Measurements from ENCODE around the gene FKBP15.
"Not testable (repeated sequence)": the region's sequence is repeated elsewhere in the genome, so short reads cannot be mapped to it uniquely, and the experiment has no call there.

The FKBP15 gene

DNA sequence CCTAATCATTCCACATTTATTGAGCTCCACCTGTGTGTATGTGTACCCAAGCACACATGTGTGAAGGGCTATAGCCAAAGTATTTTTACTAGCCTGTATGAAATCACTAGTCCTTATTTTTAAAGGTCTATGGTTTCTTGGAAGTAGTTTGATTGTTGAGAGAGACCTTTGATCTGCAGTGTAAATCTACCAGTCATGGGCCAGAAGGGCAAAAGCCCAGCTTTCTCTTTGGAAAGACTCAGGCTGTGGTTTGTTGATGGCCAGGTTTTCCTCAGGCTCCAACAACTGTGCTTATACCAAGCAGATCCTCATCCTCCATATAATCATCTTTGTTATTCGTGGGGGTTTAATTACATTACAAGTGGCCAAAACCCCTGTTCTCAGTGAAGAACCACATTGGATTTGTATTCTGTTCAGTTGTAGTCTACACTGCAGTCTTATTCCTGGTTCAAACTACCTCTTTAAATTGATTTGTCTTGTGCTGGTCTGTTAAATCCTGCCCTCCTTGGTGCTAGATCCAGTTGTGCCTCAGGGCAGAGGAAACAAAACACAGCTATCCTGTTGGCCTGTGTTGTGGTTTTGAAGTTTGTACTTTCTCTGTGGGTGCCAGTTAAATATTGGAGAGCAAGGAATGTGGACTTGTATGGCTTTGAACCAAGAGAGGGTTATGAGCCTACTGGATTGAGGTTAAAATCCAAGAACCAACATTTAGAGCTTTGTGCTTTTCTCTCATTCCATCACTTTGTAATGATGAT is 41.0 kb upstream of the FKBP15 start:
- no peak for DNase-seq (ENCODE audit: low read depth)
- H3K4me3 ChIP-seq (ENCODE audit: low read depth, low read length), result no peak overlapping the region
- TF ChIP-seq, protein P1, sequence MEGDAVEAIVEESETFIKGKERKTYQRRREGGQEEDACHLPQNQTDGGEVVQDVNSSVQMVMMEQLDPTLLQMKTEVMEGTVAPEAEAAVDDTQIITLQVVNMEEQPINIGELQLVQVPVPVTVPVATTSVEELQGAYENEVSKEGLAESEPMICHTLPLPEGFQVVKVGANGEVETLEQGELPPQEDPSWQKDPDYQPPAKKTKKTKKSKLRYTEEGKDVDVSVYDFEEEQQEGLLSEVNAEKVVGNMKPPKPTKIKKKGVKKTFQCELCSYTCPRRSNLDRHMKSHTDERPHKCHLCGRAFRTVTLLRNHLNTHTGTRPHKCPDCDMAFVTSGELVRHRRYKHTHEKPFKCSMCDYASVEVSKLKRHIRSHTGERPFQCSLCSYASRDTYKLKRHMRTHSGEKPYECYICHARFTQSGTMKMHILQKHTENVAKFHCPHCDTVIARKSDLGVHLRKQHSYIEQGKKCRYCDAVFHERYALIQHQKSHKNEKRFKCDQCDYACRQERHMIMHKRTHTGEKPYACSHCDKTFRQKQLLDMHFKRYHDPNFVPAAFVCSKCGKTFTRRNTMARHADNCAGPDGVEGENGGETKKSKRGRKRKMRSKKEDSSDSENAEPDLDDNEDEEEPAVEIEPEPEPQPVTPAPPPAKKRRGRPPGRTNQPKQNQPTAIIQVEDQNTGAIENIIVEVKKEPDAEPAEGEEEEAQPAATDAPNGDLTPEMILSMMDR (conservative IDR thresholded peaks at IDR 0.05; ENCODE audit: low read depth, low read length), result no peak

DNA sequence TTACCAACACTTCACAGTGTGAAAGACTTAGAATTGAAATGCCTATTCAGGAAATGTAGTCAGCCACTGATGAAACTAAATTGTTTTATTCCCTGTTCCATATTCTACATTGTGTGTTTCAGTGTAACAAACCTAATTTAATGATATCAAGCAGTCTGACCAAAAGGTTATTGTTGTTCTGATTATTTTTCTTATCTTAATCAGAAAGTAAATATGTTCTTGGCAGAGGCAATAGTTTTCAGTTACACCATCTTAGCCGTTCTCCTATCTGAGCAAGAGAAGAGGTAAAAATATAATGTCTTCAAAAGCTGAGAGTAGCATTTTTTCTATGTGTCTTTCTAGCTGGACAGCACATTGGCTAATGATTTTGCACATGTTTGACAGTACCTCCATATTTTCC is 37.2 kb upstream of the FKBP15 start:
- no peak for DNase-seq (ENCODE audit: low read depth)
- TF ChIP-seq, protein P1 (conservative IDR thresholded peaks at IDR 0.05; ENCODE audit: low read depth, low read length), result no peak
- H3K4me3 ChIP-seq (ENCODE audit: low read depth, low read length), result no peak overlapping the region

DNA sequence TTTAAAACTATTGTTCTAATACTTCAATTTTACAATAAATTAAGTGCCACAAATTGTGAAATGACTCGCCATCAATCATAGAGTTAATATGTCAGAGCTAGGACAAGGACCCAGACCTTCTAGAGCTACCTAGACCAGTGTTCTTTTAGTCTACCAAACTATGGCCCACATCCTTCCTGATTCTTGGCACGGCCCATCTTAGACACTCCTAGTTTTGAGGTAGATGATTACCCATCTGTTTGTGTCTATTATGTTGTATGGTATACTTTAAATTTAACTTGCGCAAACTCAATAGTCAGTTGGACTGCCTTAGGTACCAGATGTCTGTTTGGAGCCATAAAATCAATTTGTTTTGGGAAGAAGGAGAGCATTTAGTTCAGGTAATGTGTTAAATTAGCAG is 36.8 kb upstream of the FKBP15 start:
- TF ChIP-seq, protein P1 (conservative IDR thresholded peaks at IDR 0.05; ENCODE audit: low read depth, low read length), result no peak
- no peak overlapping the region for H3K4me3 ChIP-seq (ENCODE audit: low read depth, low read length)
- DNase-seq (ENCODE audit: low read depth), result no peak

DNA sequence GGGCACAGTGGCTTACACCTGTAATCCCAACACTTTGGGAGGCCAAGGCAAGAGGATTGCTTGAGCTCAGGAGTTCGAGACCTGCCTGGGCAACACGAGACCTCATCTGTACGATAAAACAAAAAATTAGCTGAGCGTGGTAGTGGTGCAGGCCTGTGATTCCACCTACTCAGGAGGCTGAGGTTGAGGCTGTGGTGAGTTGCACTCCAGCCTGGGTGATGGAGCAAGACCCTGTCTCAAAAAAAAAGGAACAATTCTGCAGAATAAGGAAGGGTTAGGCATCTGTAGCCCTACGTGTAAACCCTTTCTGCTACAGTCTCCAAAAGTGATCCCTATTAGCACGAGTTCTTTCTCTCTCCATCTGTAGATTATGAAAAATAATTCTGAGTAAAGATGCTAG is 34.4 kb upstream of the FKBP15 start:
- DNase-seq (ENCODE audit: low read depth), result no peak
- TF ChIP-seq, protein P1 (conservative IDR thresholded peaks at IDR 0.05; ENCODE audit: low read depth, low read length), result no peak
- H3K4me3 ChIP-seq (ENCODE audit: low read depth, low read length), result no peak overlapping the region

DNA sequence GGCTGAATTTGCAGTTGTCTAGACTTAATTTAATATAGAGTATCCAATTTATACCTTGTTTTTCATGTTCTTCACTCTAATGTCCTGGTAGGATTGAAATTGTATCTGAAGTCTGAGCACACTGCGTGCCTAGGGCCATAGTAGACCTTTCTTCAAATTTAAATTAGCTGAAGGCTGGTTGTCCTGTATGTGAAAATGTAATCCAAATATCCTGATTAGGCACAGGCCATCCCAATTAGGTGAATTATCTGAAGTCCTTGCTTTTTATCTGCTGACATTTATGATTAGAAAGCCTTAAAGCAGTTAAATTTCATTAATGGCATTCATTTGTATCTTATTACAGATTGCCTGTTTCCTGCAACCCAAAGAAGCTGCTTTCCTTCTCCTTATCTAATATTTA is 33.9 kb upstream of the FKBP15 start:
- no peak for DNase-seq (ENCODE audit: low read depth)
- TF ChIP-seq, protein P1 (conservative IDR thresholded peaks at IDR 0.05; ENCODE audit: low read depth, low read length), result no peak
- H3K4me3 ChIP-seq (ENCODE audit: low read depth, low read length), result no peak overlapping the region

DNA sequence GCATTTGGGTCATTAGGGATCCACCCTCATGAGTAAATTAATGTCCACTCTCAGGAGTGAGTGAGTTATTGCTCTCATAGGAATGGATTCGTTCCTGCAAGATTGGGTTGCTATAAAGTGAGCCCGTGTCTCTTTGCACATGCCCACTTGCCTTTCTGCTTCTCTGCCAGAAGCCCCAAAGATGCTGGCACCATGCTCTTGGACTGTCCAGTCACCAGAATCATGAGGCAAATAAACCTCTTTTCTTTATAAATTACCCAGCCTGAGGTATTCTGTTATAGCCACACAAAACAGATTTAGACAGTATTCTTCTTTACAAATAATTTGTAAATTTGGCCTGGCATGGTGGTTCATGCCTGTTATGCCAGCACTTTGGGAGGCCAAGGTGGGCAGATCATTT is 29.7 kb upstream of the FKBP15 start:
- no peak overlapping the region for H3K4me3 ChIP-seq (ENCODE audit: low read depth, low read length)
- no peak for DNase-seq (ENCODE audit: low read depth)
- TF ChIP-seq, protein P1 (conservative IDR thresholded peaks at IDR 0.05; ENCODE audit: low read depth, low read length), result no peak

DNA sequence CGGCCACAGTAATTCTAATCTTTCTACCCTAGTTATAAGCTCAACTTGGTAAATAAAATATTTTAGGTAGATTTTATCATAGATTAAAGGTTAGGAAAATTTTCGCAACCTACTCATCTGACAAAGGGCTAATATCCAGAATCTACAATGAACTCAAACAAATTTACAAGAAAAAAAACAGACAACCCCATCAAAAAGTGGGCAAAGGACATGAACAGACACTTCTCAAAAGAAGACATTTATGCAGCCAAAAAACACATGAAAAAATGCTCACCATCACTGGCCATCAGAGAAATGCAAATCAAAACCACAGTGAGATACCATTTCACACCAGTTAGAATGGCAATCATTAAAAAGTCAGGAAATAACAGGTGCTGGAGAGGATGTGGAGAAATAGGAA is 28.6 kb upstream of the FKBP15 start:
- not testable (repeated sequence) for H3K4me3 ChIP-seq (ENCODE audit: low read depth, low read length); DNase-seq (ENCODE audit: low read depth)
